ENCODE results near the gene GRAMD2B.

DNA sequence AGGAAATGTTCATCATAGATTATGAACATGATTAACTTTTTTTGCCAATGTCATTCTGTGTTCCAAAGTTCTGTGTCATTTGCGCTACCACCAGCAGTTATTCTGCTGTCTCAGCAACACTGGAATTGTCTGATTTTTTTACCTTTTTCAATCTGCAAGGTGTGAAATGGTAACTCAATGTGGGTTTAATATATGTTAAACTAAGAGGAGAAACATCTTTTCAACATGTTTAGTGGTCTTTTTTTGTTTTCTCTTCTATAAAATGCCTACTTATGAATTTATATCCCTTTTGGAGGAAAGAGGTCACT is 49.1 kb upstream of the GRAMD2B start:
- TF ChIP-seq, protein P1, sequence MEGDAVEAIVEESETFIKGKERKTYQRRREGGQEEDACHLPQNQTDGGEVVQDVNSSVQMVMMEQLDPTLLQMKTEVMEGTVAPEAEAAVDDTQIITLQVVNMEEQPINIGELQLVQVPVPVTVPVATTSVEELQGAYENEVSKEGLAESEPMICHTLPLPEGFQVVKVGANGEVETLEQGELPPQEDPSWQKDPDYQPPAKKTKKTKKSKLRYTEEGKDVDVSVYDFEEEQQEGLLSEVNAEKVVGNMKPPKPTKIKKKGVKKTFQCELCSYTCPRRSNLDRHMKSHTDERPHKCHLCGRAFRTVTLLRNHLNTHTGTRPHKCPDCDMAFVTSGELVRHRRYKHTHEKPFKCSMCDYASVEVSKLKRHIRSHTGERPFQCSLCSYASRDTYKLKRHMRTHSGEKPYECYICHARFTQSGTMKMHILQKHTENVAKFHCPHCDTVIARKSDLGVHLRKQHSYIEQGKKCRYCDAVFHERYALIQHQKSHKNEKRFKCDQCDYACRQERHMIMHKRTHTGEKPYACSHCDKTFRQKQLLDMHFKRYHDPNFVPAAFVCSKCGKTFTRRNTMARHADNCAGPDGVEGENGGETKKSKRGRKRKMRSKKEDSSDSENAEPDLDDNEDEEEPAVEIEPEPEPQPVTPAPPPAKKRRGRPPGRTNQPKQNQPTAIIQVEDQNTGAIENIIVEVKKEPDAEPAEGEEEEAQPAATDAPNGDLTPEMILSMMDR (IDR thresholded peaks at IDR 0.05), result no peak
- no peak for TF ChIP-seq EZH2 (IDR thresholded peaks at IDR 0.05)
- TF ChIP-seq EZH2phosphoT487 (IDR thresholded peaks at IDR 0.05), result no peak
